Testis (tissue), 2 donors: ENCODE measurements around the gene LRRK1.
"Not testable (repeated sequence)": the region's sequence is repeated elsewhere in the genome, so short reads cannot be mapped to it uniquely, and the experiment has no call there.

ENCODE experiments used
- CTCF ChIP-seq, 3 experiments: fragments of 450-650 bp in 2 of 3; fragments of 200-600 bp in 1 of 3; sonication (generic) in 1 of 3; IDR thresholded peaks; one replicate each; pipeline ENCODE4 v1.5.1; 2016 to 2019; ENCODE audit warnings: antibody characterized with exemption in 3 of 3, mild to moderate bottlenecking in 2 of 3, moderate library complexity in 1 of 3
- POLR2A ChIP-seq: fragments of 450-650 bp; IDR thresholded peaks from one replicate; pipeline ENCODE4 v1.6.1; 2017; ENCODE audit warnings: antibody characterized with exemption, mild to moderate bottlenecking, moderate library complexity

- TF ChIP-seq CTCF (IDR thresholded peaks at IDR 0.05); POLR2A: not testable (repeated sequence)
Observed at GRCh38 chr15:101077806-101078668, 158.9 kb downstream of the LRRK1 start.
